Endodermal cell (in vitro differentiated cells): ENCODE results near the gene ECSIT. TPM values are rescaled to one million over a fixed set of nuclear protein-coding genes. Genes with fewer than 3 reads are reported as not detected.

Experiments used
- DNase-seq: peaks from one replicate; pipeline ENCODE4 v3.0.0-alpha.2; 2017
- H3K27ac ChIP-seq: 2 replicates; pipeline ENCODE4 v1.5.1; 2013; ENCODE audit warnings: mild to moderate bottlenecking, low read depth, low read length, moderate library complexity
- H3K27me3 ChIP-seq: 2 replicates; pipeline ENCODE4 v1.6.1; 2013; ENCODE audit warnings: mild to moderate bottlenecking, low read length, moderate library complexity; ENCODE audit not compliant: insufficient read depth, control insufficient read depth, poor library complexity, severe bottlenecking
- H3K36me3 ChIP-seq: 2 replicates; pipeline ENCODE4 v1.7.0; 2013; ENCODE audit warnings: mild to moderate bottlenecking, low read length, moderate library complexity; ENCODE audit not compliant: control insufficient read depth, insufficient read depth
- H3K4me1 ChIP-seq: one replicate; pipeline ENCODE4 v1.7.0; 2013; ENCODE audit warnings: low read length; ENCODE audit not compliant: control insufficient read depth, insufficient read depth
- H3K4me3 ChIP-seq: 2 replicates; pipeline ENCODE4 v1.5.1; 2013; ENCODE audit warnings: mild to moderate bottlenecking, low read length, moderate library complexity
- H3K9ac ChIP-seq: 2 replicates; pipeline ENCODE4 v1.6.1; 2013; ENCODE audit warnings: mild to moderate bottlenecking, low read length, moderate library complexity; ENCODE audit not compliant: poor library complexity, severe bottlenecking; ENCODE audit errors: extremely low read depth
- H3K9me3 ChIP-seq: 2 replicates; pipeline ENCODE4 v1.6.1; 2013; ENCODE audit warnings: mild to moderate bottlenecking, low read length, moderate library complexity; ENCODE audit not compliant: control insufficient read depth
- H3K27ac Mint-ChIP-seq: 2 replicates; pipeline ENCODE4 v1.8.0; 2020; ENCODE audit warnings: mixed read lengths
- H3K27me3 Mint-ChIP-seq: 2 replicates; pipeline ENCODE4 v1.8.0; 2021; ENCODE audit warnings: mild to moderate bottlenecking, mixed read lengths; ENCODE audit not compliant: insufficient read depth
- H3K36me3 Mint-ChIP-seq: 2 replicates; pipeline ENCODE4 v1.8.0; 2020; ENCODE audit warnings: low read depth, mixed read lengths
- H3K4me1 Mint-ChIP-seq: 2 replicates; pipeline ENCODE4 v1.8.0; 2020; ENCODE audit warnings: mixed read lengths
- H3K4me3 Mint-ChIP-seq: 2 replicates; pipeline ENCODE4 v1.8.0; 2020; ENCODE audit warnings: mild to moderate bottlenecking, moderate library complexity, mixed read lengths
- H3K9me3 Mint-ChIP-seq: 2 replicates; pipeline ENCODE4 v1.8.0; 2020; ENCODE audit warnings: mild to moderate bottlenecking, mixed read lengths
- WGBS, 2 experiments: methylation state at CpG; one replicate each; pipeline versions ENCODE4 v1.1.5 to v1.1.7; 2013; ENCODE audit warnings: missing lambda C conversion rate in 2 of 2, mixed read lengths in 1 of 2; ENCODE audit not compliant: insufficient coverage in 1 of 2, insufficient read length in 1 of 2; 5-methylcytosine and 5-hydroxymethylcytosine counted together
- total RNA-seq, 2 donors: library from RNA; stranded (reverse); fragmentation: NEBNext Ultra II Directional in 1 of 2; extraction: Animal tissue kit (Norgen Biotek cat#: 25700) in 1 of 2; gene quantifications; 2 replicates in 1 of 2; 3 replicates in 1 of 2; pipeline ENCODE4 v1.2.1, GENCODE V29; 2021
- TF ChIP-seq, protein P1 (sequence below): fragments of 200-600 bp; sonication (generic); conservative IDR thresholded peaks from 2 replicates; pipeline ENCODE4 v1.5.0; 2021; ENCODE audit warnings: antibody characterized with exemption, mild to moderate bottlenecking

Gene ECSIT
- total RNA-seq, 2 donors from 2014 or later, result 24.7 to 26.2 TPM

DNA sequence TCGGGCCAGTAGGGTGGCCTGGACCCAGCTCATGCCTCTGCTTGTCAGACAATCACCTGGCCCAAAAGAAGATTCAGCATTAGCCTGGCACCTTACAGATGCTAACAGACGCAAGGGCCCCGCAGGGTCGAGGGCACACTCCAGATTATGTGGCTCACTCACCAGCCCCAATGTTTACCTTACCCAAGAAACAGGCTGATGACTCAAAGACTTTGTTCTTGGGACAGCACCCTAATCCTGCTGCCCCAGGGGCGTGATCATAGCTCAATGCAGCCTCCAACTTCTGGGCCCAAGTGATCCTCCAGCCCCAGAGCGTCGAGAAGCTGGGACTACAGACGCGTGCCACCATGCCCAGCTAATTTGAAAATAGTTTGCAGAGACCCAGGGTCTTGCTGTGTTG lies 9.8 kb downstream of the ECSIT start:
- H3K9ac ChIP-seq, result no peak overlapping the region
- H3K9me3 Mint-ChIP-seq, result no peaks in the 10 kb centered on the region
- H3K27me3 ChIP-seq, result no peaks in the 10 kb centered on the region
- no peak for DNase-seq
- H3K27ac ChIP-seq, result no peak overlapping the region
- peaks cover 17% of the 10 kb centered on the region for H3K36me3 Mint-ChIP-seq
- 87 to 94% methylated on average over 9 of the region's 9 CpGs for WGBS, 2 experiments
- TF ChIP-seq, protein P1, sequence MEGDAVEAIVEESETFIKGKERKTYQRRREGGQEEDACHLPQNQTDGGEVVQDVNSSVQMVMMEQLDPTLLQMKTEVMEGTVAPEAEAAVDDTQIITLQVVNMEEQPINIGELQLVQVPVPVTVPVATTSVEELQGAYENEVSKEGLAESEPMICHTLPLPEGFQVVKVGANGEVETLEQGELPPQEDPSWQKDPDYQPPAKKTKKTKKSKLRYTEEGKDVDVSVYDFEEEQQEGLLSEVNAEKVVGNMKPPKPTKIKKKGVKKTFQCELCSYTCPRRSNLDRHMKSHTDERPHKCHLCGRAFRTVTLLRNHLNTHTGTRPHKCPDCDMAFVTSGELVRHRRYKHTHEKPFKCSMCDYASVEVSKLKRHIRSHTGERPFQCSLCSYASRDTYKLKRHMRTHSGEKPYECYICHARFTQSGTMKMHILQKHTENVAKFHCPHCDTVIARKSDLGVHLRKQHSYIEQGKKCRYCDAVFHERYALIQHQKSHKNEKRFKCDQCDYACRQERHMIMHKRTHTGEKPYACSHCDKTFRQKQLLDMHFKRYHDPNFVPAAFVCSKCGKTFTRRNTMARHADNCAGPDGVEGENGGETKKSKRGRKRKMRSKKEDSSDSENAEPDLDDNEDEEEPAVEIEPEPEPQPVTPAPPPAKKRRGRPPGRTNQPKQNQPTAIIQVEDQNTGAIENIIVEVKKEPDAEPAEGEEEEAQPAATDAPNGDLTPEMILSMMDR, result no peak
- no peaks in the 10 kb centered on the region for H3K4me1 Mint-ChIP-seq
- no peak overlapping the region for H3K27ac Mint-ChIP-seq
- H3K4me1 ChIP-seq, result no peaks in the 10 kb centered on the region
- peaks cover 9% of the 10 kb centered on the region for H3K36me3 ChIP-seq
- H3K4me3 ChIP-seq, result no peak overlapping the region
- no peaks in the 10 kb centered on the region for H3K9me3 ChIP-seq
- no peaks in the 10 kb centered on the region for H3K27me3 Mint-ChIP-seq
- H3K4me3 Mint-ChIP-seq, result no peak overlapping the region

DNA sequence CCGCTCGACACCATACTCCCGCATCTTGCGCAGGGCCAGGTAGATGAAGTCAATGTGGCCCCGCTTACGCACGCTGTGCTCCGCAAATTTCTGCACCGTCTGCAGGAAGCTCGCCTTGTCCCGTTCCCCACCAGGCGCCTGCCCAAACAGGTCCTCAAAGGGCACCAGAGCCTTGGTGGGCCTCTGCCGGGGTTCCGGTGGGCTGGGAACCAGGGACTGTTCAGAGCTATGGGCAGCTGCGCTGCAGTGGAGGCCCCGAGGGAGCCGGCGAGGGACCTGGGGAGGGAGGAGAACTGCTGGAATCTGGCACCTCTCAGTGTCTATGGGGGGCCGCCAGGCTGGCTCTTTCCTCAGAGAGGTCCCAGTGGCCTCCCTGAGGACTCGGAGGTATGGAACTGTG lies 15.0 kb downstream of the ECSIT start:
- Histone ChIP-seq H3K27ac (no peak overlapping the region), H3K27me3 (no peaks in the 10 kb centered on the region), H3K36me3 (peaks cover 28% of the 10 kb centered on the region), H3K4me3 (no peak overlapping the region), H3K4me1 (no peaks in the 10 kb centered on the region), H3K9me3 (no peaks in the 10 kb centered on the region), H3K9ac (no peak overlapping the region)
- H3K36me3 Mint-ChIP-seq, result peaks cover 29% of the 10 kb centered on the region
- H3K9me3 Mint-ChIP-seq, result no peaks in the 10 kb centered on the region
- 94 to 97% methylated on average over 15 to 20 of the region's 20 CpGs for WGBS, 2 experiments
- TF ChIP-seq, protein P1, result no peak
- no peaks in the 10 kb centered on the region for H3K27me3 Mint-ChIP-seq
- peak; percentile 53 for DNase-seq
- H3K4me3 Mint-ChIP-seq, result no peak overlapping the region
- no peak overlapping the region for H3K27ac Mint-ChIP-seq
- no peaks in the 10 kb centered on the region for H3K4me1 Mint-ChIP-seq

DNA sequence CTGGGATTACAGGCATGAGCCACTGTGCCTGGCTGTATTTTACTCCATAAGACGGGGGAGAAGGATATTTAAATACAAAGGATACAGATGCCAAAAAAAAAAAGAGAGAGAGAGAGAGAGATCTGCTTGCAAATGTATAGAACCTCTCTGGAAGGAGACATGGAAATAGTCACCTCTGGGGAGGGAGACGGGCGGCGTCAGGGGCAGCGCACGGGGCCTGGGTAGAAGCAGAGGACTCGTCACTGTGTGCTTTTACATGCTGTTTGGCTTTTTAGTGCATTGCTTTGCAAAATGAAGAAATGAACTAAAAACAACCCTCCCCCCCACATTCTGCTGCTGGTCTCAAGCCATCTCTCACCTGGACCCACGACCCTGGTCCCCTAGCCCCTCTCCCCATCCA lies 18.5 kb downstream of the ECSIT start:
- Histone ChIP-seq H3K4me3 (no peak overlapping the region), H3K36me3 (peaks cover 19% of the 10 kb centered on the region), H3K27me3 (no peaks in the 10 kb centered on the region), H3K9ac (no peak overlapping the region), H3K27ac (no peak overlapping the region), H3K4me1 (no peaks in the 10 kb centered on the region), H3K9me3 (no peaks in the 10 kb centered on the region)
- H3K4me3 Mint-ChIP-seq, result no peak overlapping the region
- H3K4me1 Mint-ChIP-seq, result no peaks in the 10 kb centered on the region
- H3K36me3 Mint-ChIP-seq, result peaks cover 21% of the 10 kb centered on the region
- TF ChIP-seq, protein P1, result no peak
- H3K9me3 Mint-ChIP-seq, result no peaks in the 10 kb centered on the region
- WGBS, 2 experiments, result 92 to 93% methylated on average over 3 to 8 of the region's 8 CpGs
- H3K27ac Mint-ChIP-seq, result no peak overlapping the region
- no peak for DNase-seq
- no peaks in the 10 kb centered on the region for H3K27me3 Mint-ChIP-seq
